ENCODE data around the gene TRPV4.

Gene TRPV4

DNA sequence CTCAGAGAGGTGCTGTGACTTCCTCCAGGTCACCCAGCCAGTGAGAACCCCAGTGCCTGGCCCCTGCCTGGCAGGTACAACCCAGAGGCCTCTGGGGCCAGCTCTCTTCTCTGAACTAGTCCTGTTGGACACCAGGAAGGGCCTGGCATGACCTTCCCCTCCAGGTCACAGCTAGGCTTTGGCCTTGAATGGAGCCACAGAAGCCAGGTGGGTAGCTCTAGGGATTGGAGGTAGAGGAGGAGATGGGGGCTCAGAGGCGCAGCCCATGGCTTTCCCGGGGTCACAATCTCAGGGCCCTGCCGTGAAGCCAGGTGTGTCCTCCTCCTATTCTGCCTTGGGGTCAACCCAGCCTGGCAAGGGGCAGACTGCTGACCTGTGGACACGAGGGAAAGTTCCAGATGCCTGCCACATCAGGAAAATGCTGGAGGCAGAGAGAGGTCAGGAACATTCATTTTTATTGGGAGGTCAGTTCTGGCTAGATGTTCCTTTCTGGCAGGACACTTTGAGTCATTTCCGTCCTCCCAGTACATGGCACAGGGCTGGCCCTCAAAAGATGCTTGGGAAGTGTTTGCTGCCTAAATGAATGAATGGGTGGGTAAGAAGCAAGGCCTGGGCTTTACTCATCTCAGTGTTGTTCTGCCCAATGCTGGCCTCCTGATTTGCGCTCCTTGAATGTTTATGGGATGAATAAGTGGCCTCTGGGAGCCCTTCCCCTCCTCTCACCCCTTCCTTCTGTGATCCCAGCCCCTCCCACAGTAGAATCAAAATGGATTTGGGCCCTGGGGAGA lies 94.1 kb downstream of the TRPV4 start:
- DNase-seq = no peak

DNA sequence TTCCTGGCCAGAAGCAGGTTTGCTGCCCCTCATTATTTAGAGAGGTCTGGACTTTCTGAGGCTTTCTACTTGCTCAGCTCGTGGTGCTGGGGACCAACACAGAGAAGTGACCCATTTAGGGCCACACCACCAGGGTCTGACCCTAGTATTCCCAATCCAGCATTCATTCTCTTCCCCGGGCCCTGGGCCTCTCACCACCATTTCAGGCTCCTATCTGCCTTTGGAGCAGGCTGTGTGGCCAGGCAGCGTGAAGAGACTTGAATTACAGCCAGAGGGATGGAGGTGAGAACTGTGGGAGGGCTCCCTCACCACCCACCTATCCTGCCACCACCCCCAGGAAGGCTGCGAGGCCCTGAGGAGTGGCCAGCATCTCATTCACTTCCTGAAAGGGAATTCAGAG lies 95.0 kb downstream of the TRPV4 start:
- DNase-seq = no peak

DNA sequence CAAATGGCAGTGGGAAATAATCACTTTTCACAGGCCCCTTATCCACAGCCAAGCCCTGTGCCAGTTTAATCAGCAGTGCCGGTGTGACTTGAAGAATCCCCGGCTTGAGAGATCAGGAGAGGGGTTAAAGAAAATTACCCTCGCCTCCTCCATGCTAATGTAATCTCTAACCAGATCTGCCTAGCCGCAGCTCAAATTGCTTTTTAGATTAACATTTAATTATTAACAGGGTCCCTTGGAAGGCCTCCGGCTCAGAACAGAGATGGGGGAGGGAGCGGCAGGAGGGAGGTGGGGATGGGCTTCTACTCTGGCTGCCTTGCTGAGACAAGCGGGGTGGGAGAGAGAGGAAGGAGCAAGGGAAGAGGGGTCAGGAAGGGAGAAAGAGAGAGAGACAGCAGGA lies 95.6 kb downstream of the TRPV4 start:
- no peak for DNase-seq

GRCh38 chr12:109737126-109737525 lies 96.1 kb downstream of the TRPV4 start:
- no peak for DNase-seq

DNA sequence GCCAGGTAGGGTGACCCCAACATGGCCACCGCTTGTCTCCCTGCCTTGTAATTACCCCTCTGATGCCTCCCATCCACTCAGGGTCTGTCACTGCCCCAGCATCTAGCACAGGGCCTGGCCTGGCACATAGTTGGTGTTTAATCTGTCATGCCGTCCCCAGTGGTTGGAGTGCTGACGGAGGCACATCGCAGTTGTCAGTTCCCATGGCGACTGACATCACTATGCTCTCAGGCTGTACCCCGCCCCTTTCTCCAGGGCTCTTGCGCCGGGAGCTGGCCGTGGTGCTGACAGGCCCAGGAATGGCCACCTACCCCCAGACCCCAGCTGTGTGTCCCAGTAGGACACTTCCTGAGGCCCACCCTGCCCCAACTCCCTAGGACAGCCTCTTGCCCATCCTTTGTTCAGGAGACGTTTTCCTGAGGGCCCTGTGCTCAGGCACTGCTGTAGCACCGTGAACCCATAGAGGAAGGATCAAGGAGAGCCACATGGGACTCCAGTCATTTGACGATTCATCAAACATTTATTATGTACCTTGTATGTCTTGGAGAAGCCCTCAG lies 96.6 kb downstream of the TRPV4 start:
- no peak for DNase-seq

- DNase-seq = no peak
These were observed 97.2 kb downstream of the TRPV4 start for GRCh38 chr12:109735825-109736551.

DNA sequence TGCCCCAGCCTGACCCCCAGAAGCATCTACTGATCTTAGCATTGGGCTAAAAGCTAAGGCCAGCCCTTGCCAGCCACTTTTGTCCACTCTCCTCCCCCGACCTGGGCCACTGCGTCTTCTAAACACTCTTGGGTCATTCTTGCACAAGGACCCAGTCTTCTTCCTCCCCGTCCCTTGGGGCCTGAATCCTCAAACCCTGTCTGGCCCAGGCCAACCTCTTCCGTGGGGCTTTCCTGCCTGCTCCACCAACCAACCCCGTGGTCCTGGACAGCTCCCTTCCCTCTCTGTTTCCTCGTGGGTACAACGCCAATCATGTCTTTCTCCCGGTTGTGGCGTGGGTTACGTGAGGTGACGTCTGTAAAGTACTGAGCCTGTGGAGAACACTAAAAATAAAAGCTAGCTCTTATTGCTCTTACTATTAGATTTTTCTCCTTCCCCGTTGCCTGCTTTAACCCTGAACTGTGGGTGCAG lies 98.1 kb downstream of the TRPV4 start:
- DNase-seq = no peak

GRCh38 chr12:109734219-109735000 lies 98.8 kb downstream of the TRPV4 start:
- DNase-seq = no peak

All from NCI-H1092 treated with DMSO at 0.1 percent for 48 hours (cell line).